Measurements from ENCODE around the gene FILIP1.

DNA sequence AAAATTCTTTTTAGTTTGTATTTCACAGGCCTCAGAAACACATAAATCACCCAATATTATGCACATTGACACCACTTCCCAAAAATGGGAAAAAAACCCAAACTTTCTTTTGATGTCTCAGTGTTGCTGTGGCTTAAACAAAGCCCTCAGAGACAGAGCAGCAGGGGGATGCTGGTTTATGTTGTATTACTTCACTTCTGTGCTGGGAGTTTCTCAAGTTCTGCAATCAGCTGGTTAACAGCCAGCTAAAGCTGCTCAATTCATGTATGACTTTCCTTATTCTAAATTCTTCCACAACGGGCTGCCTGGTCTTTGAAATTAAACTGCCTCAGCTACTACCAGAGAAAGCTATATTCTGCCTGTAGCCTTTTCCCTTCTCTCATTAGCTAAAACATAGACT lies 5.6 kb downstream of the FILIP1 start:
- TF ChIP-seq, protein P1, sequence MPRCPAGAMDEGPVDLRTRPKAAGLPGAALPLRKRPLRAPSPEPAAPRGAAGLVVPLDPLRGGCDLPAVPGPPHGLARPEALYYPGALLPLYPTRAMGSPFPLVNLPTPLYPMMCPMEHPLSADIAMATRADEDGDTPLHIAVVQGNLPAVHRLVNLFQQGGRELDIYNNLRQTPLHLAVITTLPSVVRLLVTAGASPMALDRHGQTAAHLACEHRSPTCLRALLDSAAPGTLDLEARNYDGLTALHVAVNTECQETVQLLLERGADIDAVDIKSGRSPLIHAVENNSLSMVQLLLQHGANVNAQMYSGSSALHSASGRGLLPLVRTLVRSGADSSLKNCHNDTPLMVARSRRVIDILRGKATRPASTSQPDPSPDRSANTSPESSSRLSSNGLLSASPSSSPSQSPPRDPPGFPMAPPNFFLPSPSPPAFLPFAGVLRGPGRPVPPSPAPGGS (IDR thresholded peaks at IDR 0.05): no peak
- TF ChIP-seq MYC (IDR thresholded peaks at IDR 0.05; ENCODE audit: borderline replicate concordance, low read length): no peak
- TF ChIP-seq, protein P2, sequence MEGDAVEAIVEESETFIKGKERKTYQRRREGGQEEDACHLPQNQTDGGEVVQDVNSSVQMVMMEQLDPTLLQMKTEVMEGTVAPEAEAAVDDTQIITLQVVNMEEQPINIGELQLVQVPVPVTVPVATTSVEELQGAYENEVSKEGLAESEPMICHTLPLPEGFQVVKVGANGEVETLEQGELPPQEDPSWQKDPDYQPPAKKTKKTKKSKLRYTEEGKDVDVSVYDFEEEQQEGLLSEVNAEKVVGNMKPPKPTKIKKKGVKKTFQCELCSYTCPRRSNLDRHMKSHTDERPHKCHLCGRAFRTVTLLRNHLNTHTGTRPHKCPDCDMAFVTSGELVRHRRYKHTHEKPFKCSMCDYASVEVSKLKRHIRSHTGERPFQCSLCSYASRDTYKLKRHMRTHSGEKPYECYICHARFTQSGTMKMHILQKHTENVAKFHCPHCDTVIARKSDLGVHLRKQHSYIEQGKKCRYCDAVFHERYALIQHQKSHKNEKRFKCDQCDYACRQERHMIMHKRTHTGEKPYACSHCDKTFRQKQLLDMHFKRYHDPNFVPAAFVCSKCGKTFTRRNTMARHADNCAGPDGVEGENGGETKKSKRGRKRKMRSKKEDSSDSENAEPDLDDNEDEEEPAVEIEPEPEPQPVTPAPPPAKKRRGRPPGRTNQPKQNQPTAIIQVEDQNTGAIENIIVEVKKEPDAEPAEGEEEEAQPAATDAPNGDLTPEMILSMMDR (IDR thresholded peaks at IDR 0.05): no peak
- TF ChIP-seq CHD2 (IDR thresholded peaks at IDR 0.05; ENCODE audit: low read length, partially characterized antibody): no peak
- TF ChIP-seq POLR2A (IDR thresholded peaks at IDR 0.05; ENCODE audit: low read length): no peak
- TF ChIP-seq BHLHE40 (IDR thresholded peaks at IDR 0.05; ENCODE audit: low read depth, low read length): no peak
- TF ChIP-seq, protein P3, sequence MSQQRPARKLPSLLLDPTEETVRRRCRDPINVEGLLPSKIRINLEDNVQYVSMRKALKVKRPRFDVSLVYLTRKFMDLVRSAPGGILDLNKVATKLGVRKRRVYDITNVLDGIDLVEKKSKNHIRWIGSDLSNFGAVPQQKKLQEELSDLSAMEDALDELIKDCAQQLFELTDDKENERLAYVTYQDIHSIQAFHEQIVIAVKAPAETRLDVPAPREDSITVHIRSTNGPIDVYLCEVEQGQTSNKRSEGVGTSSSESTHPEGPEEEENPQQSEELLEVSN (IDR thresholded peaks at IDR 0.05; ENCODE audit: borderline replicate concordance, low read depth): no peak
- TF ChIP-seq, protein P4, sequence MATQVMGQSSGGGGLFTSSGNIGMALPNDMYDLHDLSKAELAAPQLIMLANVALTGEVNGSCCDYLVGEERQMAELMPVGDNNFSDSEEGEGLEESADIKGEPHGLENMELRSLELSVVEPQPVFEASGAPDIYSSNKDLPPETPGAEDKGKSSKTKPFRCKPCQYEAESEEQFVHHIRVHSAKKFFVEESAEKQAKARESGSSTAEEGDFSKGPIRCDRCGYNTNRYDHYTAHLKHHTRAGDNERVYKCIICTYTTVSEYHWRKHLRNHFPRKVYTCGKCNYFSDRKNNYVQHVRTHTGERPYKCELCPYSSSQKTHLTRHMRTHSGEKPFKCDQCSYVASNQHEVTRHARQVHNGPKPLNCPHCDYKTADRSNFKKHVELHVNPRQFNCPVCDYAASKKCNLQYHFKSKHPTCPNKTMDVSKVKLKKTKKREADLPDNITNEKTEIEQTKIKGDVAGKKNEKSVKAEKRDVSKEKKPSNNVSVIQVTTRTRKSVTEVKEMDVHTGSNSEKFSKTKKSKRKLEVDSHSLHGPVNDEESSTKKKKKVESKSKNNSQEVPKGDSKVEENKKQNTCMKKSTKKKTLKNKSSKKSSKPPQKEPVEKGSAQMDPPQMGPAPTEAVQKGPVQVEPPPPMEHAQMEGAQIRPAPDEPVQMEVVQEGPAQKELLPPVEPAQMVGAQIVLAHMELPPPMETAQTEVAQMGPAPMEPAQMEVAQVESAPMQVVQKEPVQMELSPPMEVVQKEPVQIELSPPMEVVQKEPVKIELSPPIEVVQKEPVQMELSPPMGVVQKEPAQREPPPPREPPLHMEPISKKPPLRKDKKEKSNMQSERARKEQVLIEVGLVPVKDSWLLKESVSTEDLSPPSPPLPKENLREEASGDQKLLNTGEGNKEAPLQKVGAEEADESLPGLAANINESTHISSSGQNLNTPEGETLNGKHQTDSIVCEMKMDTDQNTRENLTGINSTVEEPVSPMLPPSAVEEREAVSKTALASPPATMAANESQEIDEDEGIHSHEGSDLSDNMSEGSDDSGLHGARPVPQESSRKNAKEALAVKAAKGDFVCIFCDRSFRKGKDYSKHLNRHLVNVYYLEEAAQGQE (IDR thresholded peaks at IDR 0.05): no peak
- TF ChIP-seq MAFK (IDR thresholded peaks at IDR 0.05; ENCODE audit: partially characterized antibody): no peak
- no peak for TF ChIP-seq SMC3 (IDR thresholded peaks at IDR 0.05)

Data from A549 (cell line).